Measurements from ENCODE around the gene RFNG. TPM values are rescaled to one million over a fixed set of nuclear protein-coding genes. Genes with fewer than 3 reads are reported as not detected.

The RFNG gene
- total RNA-seq, 1 donor = 33.3 TPM

DNA sequence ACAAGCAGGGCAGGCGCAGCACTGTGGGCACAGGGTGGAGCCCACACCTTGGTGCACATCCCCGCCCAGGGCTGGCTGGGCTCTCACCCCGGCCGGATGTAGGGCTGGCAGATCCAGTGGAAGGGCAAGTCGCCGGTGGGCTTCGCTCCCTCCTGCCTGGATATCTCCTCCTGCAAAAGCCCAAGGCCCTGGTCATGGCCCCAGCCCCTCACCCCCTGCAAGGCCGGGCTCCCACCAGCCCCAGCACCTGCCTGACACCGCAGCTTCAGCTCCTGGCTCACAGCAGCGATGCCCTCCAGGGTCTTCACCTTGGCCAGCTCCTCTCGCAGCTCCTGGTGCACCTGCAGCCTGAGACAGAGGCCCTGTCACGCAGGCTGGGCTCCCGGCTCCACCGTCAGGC is 9.0 kb upstream of the RFNG start:
- TF ChIP-seq, protein P1, sequence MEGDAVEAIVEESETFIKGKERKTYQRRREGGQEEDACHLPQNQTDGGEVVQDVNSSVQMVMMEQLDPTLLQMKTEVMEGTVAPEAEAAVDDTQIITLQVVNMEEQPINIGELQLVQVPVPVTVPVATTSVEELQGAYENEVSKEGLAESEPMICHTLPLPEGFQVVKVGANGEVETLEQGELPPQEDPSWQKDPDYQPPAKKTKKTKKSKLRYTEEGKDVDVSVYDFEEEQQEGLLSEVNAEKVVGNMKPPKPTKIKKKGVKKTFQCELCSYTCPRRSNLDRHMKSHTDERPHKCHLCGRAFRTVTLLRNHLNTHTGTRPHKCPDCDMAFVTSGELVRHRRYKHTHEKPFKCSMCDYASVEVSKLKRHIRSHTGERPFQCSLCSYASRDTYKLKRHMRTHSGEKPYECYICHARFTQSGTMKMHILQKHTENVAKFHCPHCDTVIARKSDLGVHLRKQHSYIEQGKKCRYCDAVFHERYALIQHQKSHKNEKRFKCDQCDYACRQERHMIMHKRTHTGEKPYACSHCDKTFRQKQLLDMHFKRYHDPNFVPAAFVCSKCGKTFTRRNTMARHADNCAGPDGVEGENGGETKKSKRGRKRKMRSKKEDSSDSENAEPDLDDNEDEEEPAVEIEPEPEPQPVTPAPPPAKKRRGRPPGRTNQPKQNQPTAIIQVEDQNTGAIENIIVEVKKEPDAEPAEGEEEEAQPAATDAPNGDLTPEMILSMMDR (IDR thresholded peaks at IDR 0.05; ENCODE audit: insufficient read depth, low read length) = no peak
- H3K4me3 ChIP-seq (ENCODE audit: low read depth, low read length) = no peak overlapping the region
- no peak for DNase-seq (ENCODE audit: low read depth)

DNA sequence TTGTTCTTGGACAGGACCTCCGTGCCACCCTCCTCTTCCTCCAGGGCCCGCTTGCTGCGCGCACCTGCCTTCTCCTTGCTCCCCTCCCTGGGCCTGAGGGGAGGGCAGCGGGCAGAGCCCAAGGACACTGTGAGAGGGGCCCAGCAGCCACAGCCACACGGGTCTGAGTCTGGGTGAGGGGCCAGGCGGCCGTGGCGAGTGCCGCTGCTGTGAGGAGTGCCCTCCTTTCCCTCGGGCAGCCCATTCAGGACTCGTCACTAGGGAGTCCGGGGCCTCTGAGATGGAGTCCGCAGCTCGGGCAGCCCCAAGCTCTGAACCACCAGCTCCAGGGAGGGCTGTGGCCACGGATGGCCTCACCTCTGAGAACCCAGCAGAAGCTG is 8.4 kb upstream of the RFNG start:
- DNase-seq (ENCODE audit: low read depth) = no peak
- TF ChIP-seq, protein P1 (IDR thresholded peaks at IDR 0.05; ENCODE audit: insufficient read depth, low read length) = no peak
- H3K4me3 ChIP-seq (ENCODE audit: low read depth, low read length) = no peak overlapping the region

DNA sequence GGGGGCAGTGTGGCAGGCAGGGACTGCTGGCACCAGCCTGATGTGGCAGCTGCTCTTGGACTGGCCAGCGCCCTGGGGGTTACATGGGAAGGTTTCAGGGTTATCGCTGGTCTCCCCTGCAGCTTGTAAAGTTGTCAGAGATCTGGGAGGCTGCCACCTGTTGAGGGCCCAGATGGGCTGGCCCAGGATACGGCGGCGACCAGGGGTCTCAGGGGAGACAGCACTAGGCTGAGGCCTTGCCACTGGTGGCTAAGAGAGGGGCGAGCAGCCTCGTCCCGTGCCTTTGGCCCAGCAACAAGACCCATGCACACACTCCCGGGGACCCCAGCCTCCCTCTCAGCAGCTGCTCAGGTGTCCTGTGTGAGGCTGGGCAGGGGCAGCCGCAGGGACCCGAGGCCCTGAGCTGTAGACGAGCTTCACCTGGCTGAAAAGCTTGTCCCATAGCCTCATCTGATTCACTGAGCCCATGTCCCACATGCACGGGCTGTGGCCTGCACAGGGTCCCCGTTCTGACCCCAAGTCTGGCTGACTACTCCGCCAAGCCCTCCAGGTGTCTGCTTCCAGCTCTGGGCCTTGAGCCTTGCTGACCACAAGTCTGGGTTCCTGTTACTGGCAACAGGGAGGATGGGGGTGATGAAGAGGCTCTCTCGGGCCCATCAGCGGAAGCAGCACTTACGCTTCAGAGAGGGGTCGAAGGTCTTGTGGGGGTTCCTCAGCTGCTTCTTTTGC is 7.8 kb upstream of the RFNG start:
- no peak for DNase-seq (ENCODE audit: low read depth)
- TF ChIP-seq, protein P1 (IDR thresholded peaks at IDR 0.05; ENCODE audit: insufficient read depth, low read length) = no peak
- H3K4me3 ChIP-seq (ENCODE audit: low read depth, low read length) = no peak overlapping the region

DNA sequence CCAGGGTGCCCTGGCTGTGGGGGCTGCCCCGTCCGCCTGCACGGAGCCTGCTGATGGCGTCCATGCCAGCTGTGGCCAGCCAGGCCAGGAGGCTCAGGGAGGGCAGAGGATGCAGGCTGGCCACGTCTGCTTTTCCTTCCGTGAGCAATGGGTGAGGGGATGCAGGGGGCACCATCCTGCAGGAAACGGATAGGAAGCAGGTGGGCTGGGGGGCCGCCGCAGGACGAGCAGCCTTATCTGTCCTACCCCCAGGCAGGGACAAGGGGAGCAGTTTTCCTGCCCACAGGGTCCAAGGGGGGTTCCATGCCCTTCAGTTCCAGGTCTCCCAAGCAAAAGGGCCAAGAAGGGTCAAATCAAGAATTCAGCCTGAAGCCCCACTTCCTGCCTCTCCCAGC is 7.2 kb upstream of the RFNG start:
- DNase-seq (ENCODE audit: low read depth) = no peak
- TF ChIP-seq, protein P1 (IDR thresholded peaks at IDR 0.05; ENCODE audit: insufficient read depth, low read length) = no peak

DNA sequence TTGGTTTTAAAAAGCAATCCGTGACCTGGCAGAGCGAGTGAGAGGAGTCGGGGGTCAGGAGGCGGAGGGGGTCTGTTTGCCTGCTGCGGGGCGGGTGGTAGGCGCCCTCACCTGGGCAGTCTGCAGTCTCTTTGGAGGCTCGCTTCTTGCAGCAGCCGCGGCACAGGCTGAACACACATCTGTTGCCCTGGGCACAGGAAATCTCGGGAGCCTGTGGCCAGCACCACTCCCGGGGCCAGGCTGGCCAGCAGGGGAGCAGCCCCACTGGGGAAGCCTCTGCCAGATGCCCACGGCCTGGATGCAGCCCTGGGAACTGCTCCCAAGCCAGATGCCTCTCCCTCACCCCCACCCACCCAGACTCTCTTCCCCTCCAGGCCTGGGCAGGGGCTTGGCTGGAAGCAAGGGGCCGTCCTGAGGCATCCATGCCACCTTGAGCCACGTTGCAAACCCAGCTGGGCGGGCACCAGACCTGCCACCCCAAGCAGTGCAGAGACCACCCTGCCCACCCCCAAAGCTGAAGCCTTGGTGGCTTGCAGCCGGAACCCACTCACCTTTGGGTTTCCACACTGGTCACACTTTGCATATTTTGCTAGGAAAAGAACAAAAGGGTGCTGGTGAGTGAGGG is 6.7 kb upstream of the RFNG start:
- no peak overlapping the region for H3K4me3 ChIP-seq (ENCODE audit: low read depth, low read length)
- TF ChIP-seq, protein P1 (IDR thresholded peaks at IDR 0.05; ENCODE audit: insufficient read depth, low read length) = no peak
- DNase-seq (ENCODE audit: low read depth) = no peak

More for the DNA sequence above, 7.2 kb upstream of the RFNG start:
- H3K4me3 ChIP-seq (ENCODE audit: low read depth, low read length) = no peak overlapping the region

DNA sequence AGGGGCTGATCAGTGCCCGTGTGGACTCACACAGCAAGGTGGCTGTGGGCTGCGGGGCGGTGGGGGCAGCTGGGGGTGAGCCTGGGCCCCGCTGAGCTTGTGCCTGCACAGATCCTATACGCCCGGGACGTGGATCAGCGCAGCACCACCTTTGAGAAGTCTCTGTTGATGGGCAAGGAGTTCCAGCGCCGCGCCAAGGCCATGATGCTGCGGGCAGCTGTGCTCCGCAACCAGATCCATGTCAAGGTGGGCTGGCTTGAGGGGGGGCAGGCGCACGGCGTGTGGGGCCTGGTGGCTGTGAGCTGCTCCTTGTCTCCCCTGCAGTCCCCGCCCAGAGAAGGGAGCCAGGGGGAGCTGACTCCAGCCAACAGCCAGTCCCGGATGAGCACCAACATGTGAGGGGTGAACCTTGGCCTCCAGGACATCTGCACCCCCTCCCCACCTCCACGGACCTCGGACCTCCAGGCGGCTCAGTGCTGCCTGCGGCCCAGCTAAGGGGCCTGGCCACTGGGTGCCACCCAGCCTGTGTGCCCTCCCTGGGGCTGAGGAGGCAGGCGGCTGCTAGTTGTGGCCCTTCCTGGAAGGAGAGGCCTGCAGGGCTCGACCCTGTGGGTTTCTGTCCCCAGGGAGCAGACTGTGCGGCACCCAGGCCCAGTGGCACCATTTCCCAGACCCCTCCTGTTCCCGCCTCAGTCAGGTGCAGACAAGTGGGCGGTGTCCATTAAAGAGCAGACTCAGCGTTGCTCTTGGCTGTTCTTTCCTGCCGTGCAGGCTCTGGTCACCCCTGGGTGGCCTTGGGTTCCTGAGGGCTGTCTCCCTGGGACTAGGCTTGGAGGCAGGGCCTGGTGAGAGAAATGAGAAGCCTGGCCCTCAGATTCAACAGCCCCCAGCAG is 5.4 kb upstream of the RFNG start:
- DNase-seq (ENCODE audit: low read depth) = no peak
- TF ChIP-seq, protein P1 (IDR thresholded peaks at IDR 0.05; ENCODE audit: insufficient read depth, low read length) = no peak
- H3K4me3 ChIP-seq (ENCODE audit: low read depth, low read length) = no peak overlapping the region
